Sigmoid colon (tissue), 7 donors: ENCODE data around the gene NXPH4. TPM values are rescaled to one million over a fixed set of nuclear protein-coding genes. Genes with fewer than 3 reads are reported as not detected.

Experiments used
- DNase-seq: peaks from one replicate; pipeline ENCODE4 v3.0.0-alpha.2; 2019
- H3K27ac ChIP-seq, 4 donors: fragments of 200-600 bp; sonication (generic); one replicate each; pipeline ENCODE4 v1.5.1; 2016 to 2019; ENCODE audit warnings: mild to moderate bottlenecking in 1 of 4
- H3K27me3 ChIP-seq, 3 donors: fragments of 200-600 bp; sonication (generic); one replicate each; pipeline ENCODE4 v1.5.1; 2019; ENCODE audit warnings: mild to moderate bottlenecking in 1 of 3
- H3K36me3 ChIP-seq, 4 donors: fragments of 200-600 bp; sonication (generic); one replicate each; pipeline ENCODE4 v1.5.1; 2016 to 2019
- H3K4me1 ChIP-seq, 4 donors: fragments of 200-600 bp; sonication (generic); one replicate each; pipeline ENCODE4 v1.5.1; 2017 to 2019
- H3K4me3 ChIP-seq, 4 donors: fragments of 200-600 bp; sonication (generic); one replicate each; pipeline ENCODE4 v1.5.1; 2017 to 2019; ENCODE audit warnings: mild to moderate bottlenecking in 2 of 4, moderate library complexity in 1 of 4
- H3K9me3 ChIP-seq, 4 donors: fragments of 200-600 bp in 3 of 4; sonication (generic) in 3 of 4; one replicate each; pipeline versions ENCODE4 v1.5.1 to v1.6.1; 2013 to 2019
- EP300 ChIP-seq, 4 donors: sonication (generic); formaldehyde crosslinking; IDR thresholded peaks; one replicate each; pipeline ENCODE4 v1.6.1; 2017; ENCODE audit warnings: antibody characterized with exemption in 4 of 4
- POLR2A ChIP-seq, 2 donors: fragments of 450-650 bp; IDR thresholded peaks; one replicate each; pipeline ENCODE4 v1.6.1; 2016; ENCODE audit warnings: antibody characterized with exemption in 2 of 2, mild to moderate bottlenecking in 2 of 2, moderate library complexity in 2 of 2
- POLR2AphosphoS5 ChIP-seq, 4 donors: sonication (generic); formaldehyde crosslinking; IDR thresholded peaks; one replicate each; pipeline ENCODE4 v1.6.1; 2017; ENCODE audit warnings: antibody characterized with exemption in 4 of 4
- WGBS, 2 donors: extraction: QIAGEN DNeasy Blood & Tissue Kit; methylation state at CpG; one replicate each; pipeline ENCODE4 v1.1.7; 2013; 5-methylcytosine and 5-hydroxymethylcytosine counted together
- intact Hi-C: fragments of 100-400 bp; cut with DNase I; formaldehyde crosslinking; loops from one replicate; pipeline ENCODE4 v1.15.1; 2023
- polyA plus RNA-seq, 3 donors: library from polyadenylated mRNA; stranded (reverse); fragments of 200-250 nt; gene quantifications; one replicate each; pipeline ENCODE4 v1.2.3, GENCODE V29; 2013
- total RNA-seq, 4 donors: library from RNA; depleted of rRNA; stranded (reverse); fragments of >200 nt; gene quantifications; one replicate each; pipeline ENCODE4 v1.1.0, GENCODE V29; 2016
- TF ChIP-seq, protein P1 (sequence below), 4 experiments: fragments of 450-650 bp in 3 of 4; fragments of 200-600 bp in 1 of 4; IDR thresholded peaks; one replicate each; pipeline ENCODE4 v1.5.1; 2016 to 2019; ENCODE audit warnings: antibody characterized with exemption in 4 of 4, mild to moderate bottlenecking in 3 of 4, moderate library complexity in 2 of 4
- donor health status: healthy with polysubstance abuse.
- donor health status: Bipolar disorder and iron deficiency.
- donor health status: healthy.

Gene NXPH4
- total and polyA plus RNA-seq, 7 donors, result 0.13 TPM; not detected in 6

DNA sequence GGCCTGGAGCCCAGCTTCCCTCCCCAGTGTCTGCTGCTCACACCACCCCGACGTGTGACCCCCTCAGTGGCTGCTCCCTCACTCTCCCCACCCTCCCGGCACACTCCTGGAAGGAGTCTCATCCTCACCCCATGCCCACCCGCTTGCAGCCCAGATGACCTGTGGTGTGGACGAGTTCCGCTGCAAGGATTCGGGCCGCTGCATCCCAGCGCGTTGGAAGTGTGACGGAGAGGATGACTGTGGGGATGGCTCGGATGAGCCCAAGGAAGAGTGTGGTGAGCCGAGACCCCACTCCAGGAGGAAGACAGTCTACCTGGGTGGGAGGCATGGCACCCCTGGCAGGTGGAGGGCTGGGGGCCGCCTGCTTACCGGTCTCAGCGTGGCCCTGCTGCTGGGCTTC, 15.0 kb upstream of the NXPH4 start:
- TF ChIP-seq, protein P1, sequence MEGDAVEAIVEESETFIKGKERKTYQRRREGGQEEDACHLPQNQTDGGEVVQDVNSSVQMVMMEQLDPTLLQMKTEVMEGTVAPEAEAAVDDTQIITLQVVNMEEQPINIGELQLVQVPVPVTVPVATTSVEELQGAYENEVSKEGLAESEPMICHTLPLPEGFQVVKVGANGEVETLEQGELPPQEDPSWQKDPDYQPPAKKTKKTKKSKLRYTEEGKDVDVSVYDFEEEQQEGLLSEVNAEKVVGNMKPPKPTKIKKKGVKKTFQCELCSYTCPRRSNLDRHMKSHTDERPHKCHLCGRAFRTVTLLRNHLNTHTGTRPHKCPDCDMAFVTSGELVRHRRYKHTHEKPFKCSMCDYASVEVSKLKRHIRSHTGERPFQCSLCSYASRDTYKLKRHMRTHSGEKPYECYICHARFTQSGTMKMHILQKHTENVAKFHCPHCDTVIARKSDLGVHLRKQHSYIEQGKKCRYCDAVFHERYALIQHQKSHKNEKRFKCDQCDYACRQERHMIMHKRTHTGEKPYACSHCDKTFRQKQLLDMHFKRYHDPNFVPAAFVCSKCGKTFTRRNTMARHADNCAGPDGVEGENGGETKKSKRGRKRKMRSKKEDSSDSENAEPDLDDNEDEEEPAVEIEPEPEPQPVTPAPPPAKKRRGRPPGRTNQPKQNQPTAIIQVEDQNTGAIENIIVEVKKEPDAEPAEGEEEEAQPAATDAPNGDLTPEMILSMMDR (IDR thresholded peaks at IDR 0.05), result no peak
- no peak for TF ChIP-seq POLR2AphosphoS5 (IDR thresholded peaks at IDR 0.05)
- H3K27ac ChIP-seq, result no peak overlapping the region
- no peak overlapping the region for H3K4me3 ChIP-seq
- no peaks in the 10 kb centered on the region for H3K4me1 ChIP-seq
- no peaks in the 10 kb centered on the region for H3K9me3 ChIP-seq
- H3K36me3 ChIP-seq, result peaks cover 86 to 100% (median 99%) of the 10 kb centered on the region in 4 donors
- no peaks in the 10 kb centered on the region for H3K27me3 ChIP-seq
- 92% methylated on average over 16 of the region's 16 CpGs for WGBS, 2 donors
- intact Hi-C loops, result no loop called here
- DNase-seq, result no peak

DNA sequence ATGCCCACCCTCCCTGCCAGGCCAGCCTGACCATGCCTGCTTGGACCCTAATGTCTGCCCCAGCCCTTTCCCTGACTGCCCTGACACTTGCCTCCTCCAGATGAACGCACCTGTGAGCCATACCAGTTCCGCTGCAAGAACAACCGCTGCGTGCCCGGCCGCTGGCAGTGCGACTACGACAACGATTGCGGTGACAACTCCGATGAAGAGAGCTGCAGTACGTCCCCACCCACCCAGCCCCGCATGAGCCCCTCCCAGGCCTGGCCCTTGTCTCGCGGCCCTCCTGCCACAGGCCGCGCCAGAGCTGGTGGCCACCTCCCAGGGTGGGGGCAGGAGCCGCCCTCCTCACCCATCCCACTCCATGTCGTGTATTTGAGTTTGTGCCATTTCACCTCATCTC, 14.3 kb upstream of the NXPH4 start:
- no peak overlapping the region for H3K27ac ChIP-seq
- no peak for DNase-seq
- no peak for TF ChIP-seq POLR2AphosphoS5 (IDR thresholded peaks at IDR 0.05)
- no peak for TF ChIP-seq POLR2A (IDR thresholded peaks at IDR 0.05)
- no peak for TF ChIP-seq EP300 (IDR thresholded peaks at IDR 0.05)
- TF ChIP-seq, protein P1 (IDR thresholded peaks at IDR 0.05), result no peak
- H3K9me3 ChIP-seq, result no peaks in the 10 kb centered on the region
- peaks cover 83 to 98% (median 95%) of the 10 kb centered on the region in 4 donors for H3K36me3 ChIP-seq
- 91 to 94% methylated on average over 19 of the region's 19 CpGs for WGBS, 2 donors
- no peak overlapping the region for H3K4me3 ChIP-seq
- no peaks in the 10 kb centered on the region for H3K4me1 ChIP-seq
- H3K27me3 ChIP-seq, result no peaks in the 10 kb centered on the region
- intact Hi-C loops, result no loop called here

DNA sequence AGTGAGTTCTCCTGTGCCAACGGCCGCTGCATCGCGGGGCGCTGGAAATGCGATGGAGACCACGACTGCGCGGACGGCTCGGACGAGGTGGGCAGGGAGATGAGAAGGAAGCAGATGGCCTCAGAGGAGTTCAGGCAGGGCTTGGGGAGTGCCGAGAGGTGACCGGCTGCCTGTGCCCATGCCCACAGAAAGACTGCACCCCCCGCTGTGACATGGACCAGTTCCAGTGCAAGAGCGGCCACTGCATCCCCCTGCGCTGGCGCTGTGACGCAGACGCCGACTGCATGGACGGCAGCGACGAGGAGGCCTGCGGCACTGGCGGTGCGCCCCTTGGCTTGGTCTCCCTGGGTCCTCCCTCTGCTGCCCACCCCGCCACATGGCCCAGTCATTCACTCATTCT, 13.4 kb upstream of the NXPH4 start:
- Histone ChIP-seq H3K36me3 (peaks cover 79 to 98% (median 89%) of the 10 kb centered on the region in 4 donors), H3K27ac (no peak overlapping the region), H3K27me3 (no peaks in the 10 kb centered on the region), H3K9me3 (no peaks in the 10 kb centered on the region), H3K4me1 (no peaks in the 10 kb centered on the region), H3K4me3 (no peak overlapping the region)
- intact Hi-C loops, result no loop called here
- 96% methylated on average over 28 of the region's 28 CpGs for WGBS, 2 donors
- no peak for DNase-seq
- TF ChIP-seq EP300 (IDR thresholded peaks at IDR 0.05), result no peak
- TF ChIP-seq, protein P1 (IDR thresholded peaks at IDR 0.05), result no peak
- no peak for TF ChIP-seq POLR2A (IDR thresholded peaks at IDR 0.05)
- no peak for TF ChIP-seq POLR2AphosphoS5 (IDR thresholded peaks at IDR 0.05)

DNA sequence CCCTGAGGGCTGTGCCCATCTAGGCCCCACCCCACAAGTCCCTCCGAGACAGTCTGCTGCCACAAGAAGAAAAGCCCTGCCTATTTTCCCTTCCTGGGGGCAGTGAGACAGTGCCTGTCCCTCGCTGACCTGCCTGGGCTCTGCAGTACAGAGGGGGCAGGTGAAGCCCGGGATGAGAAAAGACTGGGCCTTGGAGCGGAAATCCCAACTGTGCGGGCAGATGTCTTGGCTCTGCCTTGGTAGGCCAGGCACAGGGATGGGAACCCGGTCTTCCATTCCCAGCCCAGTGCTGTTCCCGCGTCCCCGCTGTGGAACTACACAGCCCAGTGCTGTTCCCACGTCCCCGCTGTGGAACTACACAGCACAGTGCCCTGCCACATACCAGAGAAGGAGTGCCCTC, 12.8 kb upstream of the NXPH4 start:
- intact Hi-C loops, result no loop called here

More for the DNA sequence above, 12.8 kb upstream of the NXPH4 start:
- Histone ChIP-seq H3K4me3 (no peak overlapping the region), H3K27me3 (no peaks in the 10 kb centered on the region), H3K27ac (no peak overlapping the region), H3K4me1 (no peaks in the 10 kb centered on the region), H3K36me3 (peaks cover 79 to 98% (median 86%) of the 10 kb centered on the region in 4 donors), H3K9me3 (no peaks in the 10 kb centered on the region)
- no peak for DNase-seq
- TF ChIP-seq, protein P1 (IDR thresholded peaks at IDR 0.05), result no peak
- no peak for TF ChIP-seq POLR2A (IDR thresholded peaks at IDR 0.05)
- no peak for TF ChIP-seq POLR2AphosphoS5 (IDR thresholded peaks at IDR 0.05)
- TF ChIP-seq EP300 (IDR thresholded peaks at IDR 0.05), result no peak
- WGBS, 2 donors, result 86 to 90% methylated on average over 11 of the region's 11 CpGs
